ENCODE measurements around the gene PEX11A. TPM values are rescaled to one million over a fixed set of nuclear protein-coding genes. Genes with fewer than 3 reads are reported as not detected.
A peak's percentile ranks its signal among the peaks of the same experiment; 100 is the strongest.

PEX11A gene
- total RNA-seq, 6 donors from 2014 or later = 4.4 to 18.7 (median 6.7) TPM

GRCh38 chr15:89731275-89731674 is 40.7 kb upstream of the PEX11A start:
- H3K4me1 ChIP-seq = peaks cover 0 to 5% (median 0%) of the 10 kb centered on the region in 4 donors
- H3K27ac ChIP-seq = no peak overlapping the region
- no peaks in the 10 kb centered on the region for H3K36me3 ChIP-seq
- no peak for DNase-seq
- peak in 1 of 2 donors; percentile 12 for ATAC-seq (ENCODE audit: low FRiP score in 2 of 2)
- 93 to 100% methylated on average over 1 to 5 of the region's 5 CpGs for WGBS, 2 donors
- TF ChIP-seq POLR2AphosphoS5 (IDR thresholded peaks at IDR 0.05) = no peak
- no peak for TF ChIP-seq EP300 (IDR thresholded peaks at IDR 0.05)
- TF ChIP-seq POLR2A (IDR thresholded peaks at IDR 0.05) = no peak
- TF ChIP-seq CTCF (IDR thresholded peaks at IDR 0.05) = no peak
- no peaks in the 10 kb centered on the region for H3K9me3 ChIP-seq
- H3K27me3 ChIP-seq = no peaks in the 10 kb centered on the region
- H3K4me3 ChIP-seq = no peak overlapping the region

- H3K9me3 ChIP-seq = no peaks in the 10 kb centered on the region
- H3K4me1 ChIP-seq = peaks cover 0 to 5% (median 0%) of the 10 kb centered on the region in 4 donors
- 30 to 32% methylated on average over 2 of the region's 2 CpGs for WGBS, 2 donors
- no peak overlapping the region for H3K4me3 ChIP-seq
- DNase-seq = no peak
- ATAC-seq (ENCODE audit: low FRiP score in 2 of 2) = peak; percentile 9 to 38
- no peak for TF ChIP-seq POLR2A (IDR thresholded peaks at IDR 0.05)
- TF ChIP-seq EP300 (IDR thresholded peaks at IDR 0.05) = peak in 2 of 4 donors; percentile 22 to 43
- no peaks in the 10 kb centered on the region for H3K36me3 ChIP-seq
- no peak overlapping the region for H3K27ac ChIP-seq
- no peaks in the 10 kb centered on the region for H3K27me3 ChIP-seq
These were observed 37.7 kb upstream of the PEX11A start for GRCh38 chr15:89728254-89728653.

- TF ChIP-seq POLR2A (IDR thresholded peaks at IDR 0.05) (no peak), EP300 (IDR thresholded peaks at IDR 0.05) (no peak), CTCF (IDR thresholded peaks at IDR 0.05) (no peak), POLR2AphosphoS5 (IDR thresholded peaks at IDR 0.05) (no peak)
- ATAC-seq (ENCODE audit: low FRiP score in 2 of 2) = no peak
- no peak for DNase-seq
- WGBS, 2 donors = 74 to 90% methylated on average over 1 of the region's 1 CpG
- Histone ChIP-seq H3K9me3 (no peaks in the 10 kb centered on the region), H3K27me3 (no peaks in the 10 kb centered on the region), H3K4me3 (no peak overlapping the region), H3K4me1 (peaks cover 0 to 5% (median 0%) of the 10 kb centered on the region in 4 donors), H3K36me3 (no peaks in the 10 kb centered on the region), H3K27ac (no peak overlapping the region)
These were observed 34.5 kb upstream of the PEX11A start for GRCh38 chr15:89725064-89725463.

DNA sequence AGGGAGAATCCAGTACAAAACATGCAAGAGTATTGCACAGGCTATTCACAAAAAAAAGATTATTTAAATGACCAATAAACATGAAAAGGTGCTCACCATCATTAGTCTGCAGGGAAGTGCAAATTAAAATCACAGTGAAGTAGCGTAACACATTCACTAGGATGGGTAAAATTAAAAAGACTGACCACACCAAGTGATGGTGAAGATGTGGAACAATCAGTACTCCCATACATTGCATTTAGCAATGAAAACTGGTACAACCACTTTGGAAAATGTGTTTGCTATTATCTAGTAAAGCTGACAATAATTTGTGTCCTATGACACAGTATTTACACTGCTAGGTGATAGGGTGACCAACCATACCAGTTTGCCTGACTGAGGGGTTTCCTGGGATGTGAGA is 34.1 kb upstream of the PEX11A start:
- Histone ChIP-seq H3K27ac (no peak overlapping the region), H3K36me3 (no peaks in the 10 kb centered on the region), H3K27me3 (no peaks in the 10 kb centered on the region), H3K4me3 (no peak overlapping the region), H3K9me3 (no peaks in the 10 kb centered on the region), H3K4me1 (peaks cover 0 to 5% (median 0%) of the 10 kb centered on the region in 4 donors)
- no peak for DNase-seq
- 93 to 97% methylated on average over 1 of the region's 1 CpG for WGBS, 2 donors
- no peak for TF ChIP-seq POLR2AphosphoS5 (IDR thresholded peaks at IDR 0.05)
- TF ChIP-seq EP300 (IDR thresholded peaks at IDR 0.05) = no peak
- no peak for TF ChIP-seq POLR2A (IDR thresholded peaks at IDR 0.05)
- TF ChIP-seq CTCF (IDR thresholded peaks at IDR 0.05) = no peak
- ATAC-seq (ENCODE audit: low FRiP score in 2 of 2) = no peak

DNA sequence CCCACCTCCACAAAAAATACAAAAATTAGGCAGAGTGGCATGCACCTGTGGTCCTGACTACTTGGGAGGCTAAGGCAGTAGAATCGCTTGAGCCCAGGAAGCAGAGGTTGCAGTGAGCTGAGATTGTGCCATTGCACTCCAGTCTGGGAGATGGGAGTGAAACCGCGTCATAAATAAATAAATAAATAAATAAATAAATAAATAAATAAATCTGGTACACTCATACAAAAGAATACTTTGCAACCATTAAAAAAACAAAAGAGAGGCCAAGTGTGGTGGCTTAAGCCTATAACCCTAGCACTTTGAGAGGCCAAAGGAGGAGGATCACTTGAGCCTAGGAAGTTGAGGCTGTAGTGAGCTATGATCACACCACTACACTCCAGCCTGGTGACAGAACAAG is 32.5 kb upstream of the PEX11A start:
- Histone ChIP-seq H3K36me3 (no peaks in the 10 kb centered on the region), H3K4me1 (no peaks in the 10 kb centered on the region), H3K9me3 (no peaks in the 10 kb centered on the region), H3K27ac (no peak overlapping the region), H3K27me3 (no peaks in the 10 kb centered on the region), H3K4me3 (no peak overlapping the region)
- WGBS, 2 donors = 94 to 95% methylated on average over 3 of the region's 3 CpGs
- ATAC-seq (ENCODE audit: low FRiP score in 2 of 2) (no peak), DNase-seq (no peak)
- no peak for TF ChIP-seq EP300 (IDR thresholded peaks at IDR 0.05)

GRCh38 chr15:89714775-89715174 is 24.2 kb upstream of the PEX11A start:
- peak in 1 of 2 donors; percentile 31 for ATAC-seq (ENCODE audit: low FRiP score in 2 of 2)
- Histone ChIP-seq H3K4me1 (no peaks in the 10 kb centered on the region), H3K4me3 (no peak overlapping the region), H3K27me3 (no peaks in the 10 kb centered on the region), H3K9me3 (no peaks in the 10 kb centered on the region), H3K36me3 (no peaks in the 10 kb centered on the region), H3K27ac (no peak overlapping the region)
- peak in 1 of 2 donors; percentile 24 for DNase-seq
- TF ChIP-seq POLR2A (IDR thresholded peaks at IDR 0.05) (no peak), EP300 (IDR thresholded peaks at IDR 0.05) (no peak), CTCF (IDR thresholded peaks at IDR 0.05) (no peak), POLR2AphosphoS5 (IDR thresholded peaks at IDR 0.05) (no peak)
- 69 to 75% methylated on average over 2 of the region's 2 CpGs for WGBS, 2 donors
